AG09309 (cell line): ENCODE measurements around the gene MDP1.

ENCODE experiments used
- DNase-seq: peaks from one replicate; pipeline ENCODE4 v3.0.0-alpha.2; 2010; ENCODE audit warnings: low read depth
- H3K4me3 ChIP-seq: 2 replicates; pipeline ENCODE4 v1.5.1; 2011; ENCODE audit warnings: mild to moderate bottlenecking, low read depth, low read length, moderate library complexity; ENCODE audit not compliant: control insufficient read depth
- CTCF ChIP-seq: IDR thresholded peaks from 2 replicates; pipeline ENCODE4 v1.5.1; 2011; ENCODE audit warnings: mild to moderate bottlenecking, low read depth, low read length, inconsistent platforms; ENCODE audit not compliant: insufficient read depth, control insufficient read depth; ENCODE audit errors: missing control alignments

The MDP1 gene

GRCh38 chr14:24215495-24216344 lies at the start of gene MDP1:
Gene MDP1 (minus strand): TSS chr14:24216066. CDS start chr14:24215955, 111 bp downstream.
- peak; percentile 59 for DNase-seq
- TF ChIP-seq CTCF: peak; percentile 54

GRCh38 chr14:24264298-24264697 lies 48.4 kb upstream of the MDP1 start:
- no peak for TF ChIP-seq CTCF
- no peak for DNase-seq

More at GRCh38 chr14:24215495-24216344, at the start of gene MDP1:
- peak within 1 kb of the TSS; percentile 63 for H3K4me3 ChIP-seq

GRCh38 chr14:24263848-24264247 lies 48.0 kb upstream of the MDP1 start:
- TF ChIP-seq CTCF: no peak

More at GRCh38 chr14:24264298-24264697, 48.4 kb upstream of the MDP1 start:
- no peak overlapping the region for H3K4me3 ChIP-seq

GRCh38 chr14:24262821-24263733 lies 47.2 kb upstream of the MDP1 start, which contains the start of gene TGM1:
Gene TGM1 (minus strand): TSS chr14:24263177. CDS start chr14:24262352, 825 bp downstream.
- DNase-seq: no peak
- no peak within 1 kb of the TSS for H3K4me3 ChIP-seq
- TF ChIP-seq CTCF: no peak

More at GRCh38 chr14:24263848-24264247, 48.0 kb upstream of the MDP1 start:
- no peak overlapping the region for H3K4me3 ChIP-seq
- no peak for DNase-seq

- TF ChIP-seq CTCF: no peak
- H3K4me3 ChIP-seq: no peak overlapping the region
- no peak for DNase-seq
Observed at GRCh38 chr14:24261969-24262327, 46.1 kb upstream of the MDP1 start.

GRCh38 chr14:24261256-24261968 lies 45.5 kb upstream of the MDP1 start:
- DNase-seq: no peak
- TF ChIP-seq CTCF: no peak
- H3K4me3 ChIP-seq: no peak overlapping the region
